GM18526 (cell line): ENCODE data around the gene ATRNL1.

ENCODE experiments used
- POLR2A ChIP-seq: IDR thresholded peaks from 3 replicates; pipeline ENCODE4 v1.6.1; 2011; ENCODE audit not compliant: insufficient read length; ENCODE audit errors: extremely low read depth

Gene ATRNL1

GRCh38 chr10:115129752-115130151 lies 36.6 kb downstream of the ATRNL1 start:
- no peak for TF ChIP-seq POLR2A

GRCh38 chr10:115136616-115137015 lies 43.5 kb downstream of the ATRNL1 start:
- TF ChIP-seq POLR2A: no peak

DNA sequence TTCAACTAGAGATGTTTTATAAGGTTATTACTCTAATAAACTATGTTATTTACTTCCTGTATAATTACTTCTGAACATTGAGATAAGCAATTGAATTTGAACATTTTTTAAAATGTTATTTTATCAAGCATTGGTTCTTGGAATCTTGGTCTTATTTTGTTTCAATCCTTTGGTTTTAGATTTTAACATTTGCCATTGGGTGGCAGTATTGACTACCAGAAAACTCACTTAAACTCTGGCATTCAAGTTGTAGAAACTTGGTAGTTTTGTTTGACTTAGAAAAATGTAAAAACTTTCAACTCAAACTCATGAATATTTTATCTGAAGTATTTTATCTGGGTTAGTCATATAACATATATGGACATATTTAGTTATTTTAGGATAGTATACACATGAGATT lies 48.1 kb downstream of the ATRNL1 start:
- no peak for TF ChIP-seq POLR2A

DNA sequence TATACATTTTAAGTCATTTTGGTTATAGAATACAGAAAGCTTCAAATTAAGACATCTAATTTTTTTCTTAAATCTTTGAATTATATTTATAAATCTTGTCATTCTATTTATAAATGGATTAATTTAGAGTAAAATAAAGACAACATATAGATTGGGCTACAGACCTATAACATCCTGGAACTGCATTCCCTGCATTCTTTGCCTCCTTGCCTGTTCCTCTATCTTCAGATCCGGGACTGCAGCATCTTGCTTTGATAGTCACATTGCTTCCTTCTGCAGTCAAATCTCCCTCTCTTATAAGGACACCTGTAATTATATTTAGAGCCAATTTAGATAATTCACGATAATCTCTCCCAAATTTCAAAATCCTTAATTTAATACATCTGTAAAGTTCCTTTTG lies 64.2 kb downstream of the ATRNL1 start:
- TF ChIP-seq POLR2A: no peak

GRCh38 chr10:115163129-115163528 lies 70.0 kb downstream of the ATRNL1 start:
- TF ChIP-seq POLR2A: no peak

- no peak for TF ChIP-seq POLR2A
These were observed 71.1 kb downstream of the ATRNL1 start for GRCh38 chr10:115164220-115164619.

DNA sequence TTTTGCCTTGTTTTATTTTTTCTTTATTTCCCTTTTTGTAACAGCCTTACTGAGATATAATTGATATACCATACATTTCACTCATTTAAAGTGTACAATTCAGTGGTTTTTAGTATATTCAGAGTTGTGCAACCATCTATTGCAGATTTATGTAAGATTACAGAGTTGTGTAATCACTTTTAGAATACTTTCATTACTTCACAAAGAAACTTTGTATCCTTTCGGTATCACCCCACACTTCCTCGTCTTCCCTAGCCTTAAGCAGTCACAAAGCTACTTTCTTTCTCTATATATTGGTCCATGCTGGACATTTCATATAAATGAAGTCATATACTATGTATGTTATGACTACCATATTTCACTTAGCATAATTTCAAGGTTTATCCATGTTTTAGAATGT lies 74.6 kb downstream of the ATRNL1 start:
- no peak for TF ChIP-seq POLR2A

- TF ChIP-seq POLR2A: no peak
These were observed 78.3 kb downstream of the ATRNL1 start for GRCh38 chr10:115171392-115171960.

- TF ChIP-seq POLR2A: no peak
These were observed 80.8 kb downstream of the ATRNL1 start for GRCh38 chr10:115173915-115174443.

- no peak for TF ChIP-seq POLR2A
These were observed 116.0 kb downstream of the ATRNL1 start for GRCh38 chr10:115209133-115209532.

DNA sequence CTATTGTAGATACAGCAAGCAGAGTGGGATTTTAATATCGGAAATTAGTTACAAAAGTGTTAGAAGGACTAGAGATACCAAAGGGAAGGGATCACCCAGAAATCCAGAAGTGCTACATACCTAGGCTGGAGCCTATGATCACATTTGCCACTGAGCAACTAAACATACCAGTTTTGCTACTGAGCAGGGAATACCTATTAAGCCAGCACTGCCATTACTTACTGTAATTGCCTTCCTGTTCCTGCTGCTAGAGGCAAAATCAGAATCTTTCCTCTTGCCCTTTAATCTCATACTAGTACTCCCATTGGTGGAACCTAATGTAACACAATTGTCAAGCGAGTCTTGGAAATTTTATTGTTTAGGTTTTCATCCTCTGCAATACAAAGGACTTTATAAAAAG lies 121.7 kb downstream of the ATRNL1 start:
- no peak for TF ChIP-seq POLR2A

DNA sequence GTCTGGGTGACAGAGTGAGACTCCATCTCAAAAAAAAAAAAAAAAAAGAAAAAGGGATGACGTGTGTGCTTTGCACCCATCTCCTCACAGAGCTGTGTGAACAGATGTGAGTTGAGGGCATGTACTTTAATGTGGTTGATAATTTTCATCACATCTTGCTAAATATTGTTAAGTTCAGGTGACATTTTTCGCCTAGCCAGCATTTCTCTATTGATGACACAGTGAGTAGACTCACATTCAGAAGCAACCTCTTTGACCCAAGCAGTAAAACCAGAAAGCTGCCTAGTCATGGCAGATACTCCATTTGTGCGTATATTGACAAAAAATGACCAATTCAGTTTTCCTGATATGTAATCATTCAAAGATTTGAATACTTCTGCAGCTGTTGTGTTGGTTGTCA lies 126.0 kb downstream of the ATRNL1 start:
- TF ChIP-seq POLR2A: no peak

GRCh38 chr10:115222039-115222438 lies 128.9 kb downstream of the ATRNL1 start:
- no peak for TF ChIP-seq POLR2A

DNA sequence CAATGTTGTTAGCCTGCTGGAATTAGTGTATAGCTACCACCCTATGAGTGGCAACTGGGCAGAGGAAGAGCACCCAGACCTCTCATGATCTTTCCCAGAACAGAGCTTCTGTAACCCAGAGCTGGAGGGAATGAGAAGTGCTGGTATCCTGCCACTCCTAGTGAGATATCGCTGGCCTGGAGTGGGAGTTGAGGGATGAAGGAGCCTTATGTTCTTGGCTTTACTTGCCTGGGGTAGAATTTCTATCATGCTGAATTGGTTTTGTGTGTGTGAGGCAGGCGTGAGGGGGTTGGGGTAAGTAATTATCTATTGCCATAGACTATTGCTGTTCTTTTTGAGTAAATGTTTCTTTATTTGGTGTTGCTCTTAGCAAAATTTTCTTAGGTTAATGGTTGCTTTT lies 146.6 kb downstream of the ATRNL1 start:
- TF ChIP-seq POLR2A: no peak

- TF ChIP-seq POLR2A: no peak
These were observed 157.6 kb downstream of the ATRNL1 start for GRCh38 chr10:115250784-115251183.

DNA sequence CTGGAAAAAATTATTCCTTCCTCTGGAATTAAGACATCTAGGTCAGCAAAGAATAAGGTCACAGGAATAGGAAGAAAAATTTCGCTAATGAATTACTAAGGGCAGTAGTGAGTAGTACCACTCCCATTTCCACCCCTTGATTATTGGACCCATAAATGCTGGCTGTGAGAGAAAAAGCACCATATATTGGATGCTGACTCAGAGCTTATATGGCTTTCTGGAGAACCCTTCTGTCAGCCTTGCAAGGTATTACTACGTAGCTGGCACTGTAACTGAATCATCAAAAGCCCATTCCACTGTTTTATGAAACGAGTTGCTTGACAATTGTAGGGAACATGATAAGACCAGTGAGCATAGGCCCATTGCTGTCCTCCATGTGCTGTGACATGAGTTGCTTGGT lies 179.3 kb downstream of the ATRNL1 start:
- TF ChIP-seq POLR2A: no peak

DNA sequence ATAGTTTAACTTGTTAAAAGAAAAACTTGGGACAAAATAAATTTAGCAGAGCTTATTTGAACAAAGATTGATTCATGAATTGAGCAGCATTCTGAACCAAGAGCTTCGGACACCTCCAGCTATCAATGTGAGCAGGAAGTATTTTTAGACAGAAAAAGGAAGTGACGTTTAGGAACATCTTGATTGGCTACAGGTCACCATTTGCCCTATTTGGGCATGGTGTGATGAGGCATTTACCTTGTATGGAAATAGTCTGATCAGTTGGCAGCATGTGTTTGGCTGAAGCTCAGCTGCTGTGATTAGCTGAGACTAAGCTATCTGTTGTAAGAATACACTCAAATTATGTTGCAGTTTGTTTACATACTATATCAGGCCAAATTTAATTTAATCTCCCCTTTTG lies 185.1 kb downstream of the ATRNL1 start:
- TF ChIP-seq POLR2A: no peak
